Right renal cortex interstitium (tissue), 3 donors: ENCODE results near the gene HOXA4. TPM values are rescaled to one million over a fixed set of nuclear protein-coding genes. Genes with fewer than 3 reads are reported as not detected.
A peak's percentile ranks its signal among the peaks of the same experiment; 100 is the strongest.

Source experiments
- DNase-seq, 3 donors: peaks; one replicate each; pipeline ENCODE4 v3.0.0-alpha.2; 2013; ENCODE audit warnings: low read depth in 3 of 3, low spot score in 2 of 3
- polyA plus RNA-seq, 3 donors: library from polyadenylated mRNA; unstranded; fragments of 120-200 nt; gene quantifications; one replicate each; pipeline ENCODE4 v1.2.1, GENCODE V29; 2013; ENCODE audit not compliant: insufficient read length in 3 of 3

HOXA4 gene
- polyA plus RNA-seq, 3 donors = 15.7 to 22.5 (median 17.3) TPM

DNA sequence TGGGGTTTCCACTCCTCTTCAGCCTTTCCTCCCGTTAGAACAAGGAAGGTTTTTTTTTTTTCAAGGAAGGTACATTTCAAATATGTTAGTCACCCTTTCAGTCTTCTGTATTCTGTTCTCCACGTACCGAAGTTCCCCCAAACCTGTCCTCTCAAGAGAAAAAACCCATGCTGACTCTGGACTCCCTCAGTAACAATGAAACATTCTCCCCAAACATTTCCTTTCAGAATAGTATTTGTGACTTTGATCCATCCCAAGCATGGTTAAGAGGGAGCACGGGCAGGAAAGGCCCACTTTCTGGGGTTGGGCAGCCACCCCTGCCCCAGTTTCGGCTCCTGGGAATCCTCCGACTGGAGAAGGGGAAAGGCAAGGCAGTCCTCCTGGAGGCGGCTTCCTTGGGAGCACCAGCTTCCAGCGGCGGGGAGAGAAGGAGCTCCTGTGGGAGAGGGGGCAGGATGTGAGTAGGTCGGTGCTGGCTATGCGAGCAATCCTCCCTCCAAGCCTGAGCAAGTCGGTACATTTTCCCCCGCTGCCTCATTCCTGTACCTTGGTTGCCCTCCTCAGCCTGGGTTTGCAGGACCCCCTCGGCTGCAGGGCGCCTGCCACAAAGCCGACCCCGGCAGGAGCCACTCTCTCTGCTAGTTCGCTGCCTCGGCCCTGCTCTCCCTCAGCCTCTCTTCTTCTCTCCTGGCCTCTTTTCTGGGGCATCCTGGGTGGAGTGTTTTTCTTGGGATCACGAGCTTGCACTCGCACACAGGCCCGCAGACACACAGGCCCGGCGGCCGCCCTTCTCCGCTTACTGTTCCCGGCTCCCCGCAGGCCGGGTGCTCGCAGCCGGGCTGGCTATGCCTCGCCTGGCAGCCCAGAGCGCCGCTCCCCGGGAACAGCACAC lies 32.6 kb downstream of the HOXA4 start:
- no peak for DNase-seq

DNA sequence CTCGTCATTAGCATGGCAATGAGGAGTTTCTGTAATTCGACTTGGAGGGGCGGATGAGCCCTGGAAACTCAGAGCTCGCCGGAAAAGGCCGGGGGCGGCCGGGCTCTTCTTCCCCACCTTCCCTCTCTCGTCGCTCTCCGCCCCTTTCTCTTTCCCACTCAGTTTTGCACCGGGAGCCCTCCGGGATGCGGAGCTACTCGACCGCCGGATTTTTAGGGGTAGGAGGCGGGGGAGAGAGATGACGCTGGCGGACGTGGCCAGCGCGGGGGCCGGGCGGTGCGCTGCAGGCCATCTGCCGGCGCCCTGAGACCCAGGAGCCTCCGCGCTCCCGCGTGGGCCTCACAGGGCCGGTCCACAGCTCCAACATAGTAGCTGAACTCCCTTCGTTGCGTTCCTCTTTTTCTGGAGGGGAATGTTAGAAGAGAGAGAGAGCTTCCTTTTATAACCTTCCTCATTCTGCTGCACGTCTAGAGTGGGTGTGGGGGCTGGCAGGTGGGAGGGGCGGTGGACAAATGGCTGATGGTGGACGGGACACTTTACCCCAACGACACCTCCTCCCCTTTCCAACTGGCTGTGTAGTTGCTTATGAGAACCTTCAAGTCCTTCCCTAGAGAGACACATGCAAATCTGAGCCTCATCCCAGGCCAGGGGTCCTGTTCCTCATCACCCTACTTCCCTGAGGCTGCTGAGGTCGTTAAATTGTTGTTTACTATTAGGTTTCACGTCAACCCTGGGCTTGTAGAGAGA lies 33.6 kb downstream of the HOXA4 start:
- DNase-seq = peak; percentile 23 to 46 (median 37)

DNA sequence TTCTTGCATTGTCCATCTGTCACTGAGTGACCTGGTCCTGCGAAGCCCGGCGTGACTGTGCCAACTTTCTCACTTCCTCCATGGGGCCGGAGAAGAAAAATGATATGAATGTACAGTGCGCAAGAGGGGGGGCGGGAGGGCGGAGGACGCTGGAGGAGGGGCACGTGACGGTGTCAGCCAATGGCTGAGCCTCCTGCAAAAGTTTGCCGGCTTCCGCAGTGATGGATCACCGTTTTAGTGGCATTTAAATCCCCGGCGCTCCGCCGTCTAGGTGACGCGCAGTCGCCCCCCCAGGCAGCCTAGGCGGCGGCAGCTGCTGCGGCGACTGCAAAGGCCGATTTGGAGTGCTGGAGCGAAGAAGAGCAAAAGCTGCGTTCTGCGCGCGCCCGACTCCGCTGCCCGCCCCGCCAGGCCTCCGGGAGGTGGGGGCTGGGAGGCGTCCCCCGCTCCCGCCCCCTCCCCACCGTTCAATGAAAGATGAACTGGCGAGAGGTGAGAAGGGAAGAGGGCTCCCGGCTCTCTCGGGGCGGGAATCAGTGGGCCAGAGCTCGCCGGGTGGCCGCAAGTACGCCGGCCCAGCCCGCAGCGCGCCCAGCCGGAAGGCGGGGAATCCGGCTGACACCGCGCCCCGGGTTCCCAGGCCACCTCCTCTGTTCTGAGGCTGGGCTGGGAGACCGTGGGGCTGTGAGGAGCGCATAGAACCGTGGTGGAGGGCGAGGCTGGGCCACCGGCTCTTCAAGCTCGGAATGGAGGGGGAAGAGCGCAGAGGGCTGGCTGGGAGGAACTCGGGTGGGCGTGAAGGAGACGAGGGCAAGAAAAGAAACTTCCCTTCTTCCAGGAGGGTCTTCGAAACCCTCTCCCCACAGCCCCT lies 34.4 kb downstream of the HOXA4 start, which contains the start of gene HOXA1:
TSS of gene HOXA1 (minus strand) at position 104 of the 871 bp plus-strand sequence. CDS start at position 16, 88 bp downstream.
- DNase-seq = peak; percentile 70 to 86 (median 85)

DNA sequence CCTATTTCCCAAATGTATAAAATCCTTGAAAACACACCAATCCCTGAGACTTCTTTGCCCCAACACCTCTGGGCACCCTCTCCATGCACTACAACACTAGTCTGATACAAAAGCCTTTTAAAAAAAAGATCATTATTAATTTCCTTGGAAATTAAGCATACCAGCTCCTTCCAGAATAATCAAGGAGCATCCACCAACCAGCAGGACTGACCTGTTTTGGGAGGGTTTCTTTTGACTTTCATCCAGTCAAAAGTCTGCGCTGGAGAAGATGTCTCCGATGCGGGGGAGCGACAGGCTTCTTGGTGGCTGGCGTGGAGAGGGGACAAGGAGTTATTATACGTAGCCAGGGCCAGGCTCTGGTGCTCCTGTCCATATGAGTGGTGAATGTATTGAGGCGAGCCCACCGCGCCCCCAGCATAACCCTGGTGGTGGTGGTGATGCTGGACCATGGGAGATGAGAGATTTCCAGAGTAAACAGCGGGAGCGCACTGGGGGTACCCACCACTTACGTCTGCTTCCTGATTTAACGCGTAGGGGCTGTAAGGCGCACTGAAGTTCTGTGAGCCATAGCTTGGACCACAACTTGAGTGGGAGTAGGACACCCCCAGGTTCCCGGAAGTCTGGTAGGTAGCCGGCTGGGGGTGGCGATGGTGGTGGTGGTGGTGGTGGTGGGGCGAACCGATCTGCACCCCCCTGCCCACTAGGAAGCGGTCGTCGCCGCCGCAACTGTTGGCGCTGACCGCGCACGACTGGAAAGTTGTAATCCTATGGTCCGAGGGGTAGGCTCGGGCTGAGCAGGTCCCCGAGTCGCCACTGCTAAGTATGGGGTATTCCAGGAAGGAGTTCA lies 35.3 kb downstream of the HOXA4 start:
- no peak for DNase-seq

DNA sequence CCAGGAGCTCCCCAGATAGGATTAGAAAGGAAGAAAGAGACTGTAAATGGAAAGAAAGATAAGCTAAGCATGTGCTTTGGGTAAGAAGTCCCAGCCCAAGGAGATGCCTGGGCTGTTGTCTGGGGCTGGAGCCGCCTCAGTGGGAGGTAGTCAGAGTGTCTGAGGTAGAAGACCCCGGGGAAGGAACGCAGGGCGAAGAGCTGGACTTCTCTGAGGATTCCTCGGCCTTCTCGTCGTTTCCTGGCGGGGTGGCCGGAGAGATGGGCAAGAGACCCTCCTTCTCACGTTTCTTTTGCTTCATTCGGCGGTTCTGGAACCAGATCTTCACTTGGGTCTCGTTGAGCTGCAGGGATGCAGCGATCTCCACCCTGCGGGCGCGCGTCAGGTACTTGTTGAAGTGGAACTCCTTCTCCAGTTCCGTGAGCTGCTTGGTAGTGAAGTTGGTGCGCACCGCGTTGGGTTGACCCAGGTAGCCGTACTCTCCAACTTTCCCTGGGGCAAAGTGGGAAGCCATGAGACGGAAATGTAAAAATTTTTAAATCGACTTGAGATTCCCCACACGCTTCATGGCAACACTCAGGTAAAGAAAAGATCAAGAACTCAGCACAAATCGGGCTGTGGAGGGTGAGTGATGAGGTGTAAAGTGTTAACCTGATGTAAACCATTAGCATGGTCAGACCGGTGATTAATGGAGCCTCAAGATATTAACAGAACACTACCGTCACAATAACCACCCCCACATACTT lies 36.1 kb downstream of the HOXA4 start:
- DNase-seq = no peak

DNA sequence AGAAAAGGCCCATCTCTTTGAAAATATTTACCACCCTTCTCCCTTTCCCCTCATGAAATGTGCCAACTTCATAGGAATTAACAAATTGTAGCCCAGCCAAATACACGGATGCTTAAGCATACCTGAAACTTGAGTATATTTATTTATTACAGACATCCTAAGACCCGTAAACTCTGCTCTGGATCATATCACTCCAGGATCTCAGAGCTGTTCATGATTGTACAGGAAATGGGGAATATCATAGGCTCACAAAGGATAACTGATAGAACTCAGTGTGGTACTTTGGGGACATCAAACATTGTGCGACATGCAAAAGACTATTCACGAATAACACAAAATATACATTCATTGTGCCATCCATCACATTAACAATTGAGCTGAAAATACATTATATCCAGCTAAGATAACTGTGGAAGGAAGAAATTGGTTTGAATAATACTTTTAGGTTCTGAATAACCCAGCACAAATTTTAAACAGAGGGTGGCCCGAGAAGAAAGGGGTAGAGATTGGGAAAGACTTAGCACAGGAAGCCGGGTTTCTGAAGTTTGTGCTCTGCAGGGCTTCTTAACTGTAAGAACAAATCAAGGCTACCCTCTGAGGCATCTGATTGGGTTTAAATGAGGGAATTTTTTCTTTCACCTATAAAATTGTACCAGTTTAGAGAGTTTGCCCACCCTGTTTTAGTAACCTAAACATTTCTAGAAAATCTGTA lies 37.2 kb downstream of the HOXA4 start:
- DNase-seq = no peak

DNA sequence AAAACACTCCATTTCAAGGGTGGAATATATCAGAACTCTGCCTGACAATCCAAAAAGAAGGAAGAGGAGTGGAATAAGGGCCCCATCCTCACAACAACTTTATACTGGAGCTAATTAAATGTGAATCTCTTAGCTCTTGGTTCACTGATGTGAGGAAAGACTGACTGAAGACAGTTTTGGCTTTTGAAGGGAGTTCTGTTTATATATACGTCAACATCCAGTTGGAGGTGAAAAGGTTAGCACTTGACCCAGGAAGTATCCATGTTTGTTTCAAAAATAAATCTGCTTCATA lies 37.8 kb downstream of the HOXA4 start:
- no peak for DNase-seq

DNA sequence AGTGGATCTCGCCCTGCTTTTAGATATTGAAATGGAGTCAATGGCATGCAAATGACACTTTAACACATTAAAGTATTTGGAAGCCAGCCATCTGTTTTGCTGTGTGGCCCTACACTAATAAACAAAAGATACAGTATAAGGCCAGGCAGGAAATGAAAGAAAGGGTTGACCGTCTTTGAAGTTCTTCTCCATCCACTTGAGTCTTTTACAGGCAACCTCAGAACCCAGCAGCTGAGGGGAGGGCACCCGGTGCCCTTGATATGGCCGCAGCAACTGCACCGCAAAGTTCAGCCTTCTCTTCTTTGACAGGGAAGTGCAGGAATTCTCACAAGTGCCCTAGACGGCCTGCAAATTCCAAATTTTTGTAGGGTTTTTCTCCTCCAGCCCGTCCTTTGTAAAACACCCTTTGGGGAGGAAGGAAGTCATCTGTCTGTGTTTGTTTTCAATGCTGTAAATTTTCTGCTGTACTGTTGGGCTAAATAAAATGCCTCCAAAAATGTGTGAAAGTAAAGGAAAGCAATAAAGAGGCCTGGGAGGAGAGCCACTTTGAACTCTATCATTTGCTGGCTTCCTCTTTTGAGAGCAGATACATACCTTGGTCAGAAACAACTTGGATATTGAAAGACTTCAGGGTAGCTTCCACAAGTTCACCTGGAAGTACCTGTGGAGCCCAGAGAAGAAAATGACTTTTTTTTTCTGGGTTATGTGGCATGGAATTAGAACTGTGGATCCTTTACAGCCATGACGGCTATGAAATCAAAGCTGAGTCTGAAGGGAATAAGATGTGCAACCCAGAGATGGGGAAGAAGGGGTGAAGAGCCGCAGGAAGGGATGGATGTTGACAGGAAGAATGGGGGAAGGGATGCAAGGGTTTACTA lies 38.4 kb downstream of the HOXA4 start:
- peak in 2 of 3 donors; percentile 41 to 61 for DNase-seq

DNA sequence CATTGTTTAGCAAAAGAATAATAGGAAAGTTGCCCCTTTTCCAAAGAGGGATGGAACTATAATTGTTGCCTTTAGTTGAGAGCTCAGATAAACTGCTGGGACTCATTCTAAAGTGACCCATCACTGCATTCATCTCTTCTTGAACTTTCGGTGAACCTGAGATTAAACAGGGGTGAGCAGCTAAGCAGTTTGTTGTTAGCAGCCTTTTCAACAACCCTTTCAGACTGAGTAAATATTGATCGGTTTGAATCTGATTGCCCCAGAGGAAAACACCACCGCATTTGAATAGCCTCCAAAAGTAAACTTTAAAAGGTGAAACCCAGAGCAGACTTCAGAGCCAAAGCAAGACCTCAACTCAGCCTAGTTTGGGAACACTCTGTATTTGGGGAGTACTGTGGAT lies 39.5 kb downstream of the HOXA4 start:
- no peak for DNase-seq

DNA sequence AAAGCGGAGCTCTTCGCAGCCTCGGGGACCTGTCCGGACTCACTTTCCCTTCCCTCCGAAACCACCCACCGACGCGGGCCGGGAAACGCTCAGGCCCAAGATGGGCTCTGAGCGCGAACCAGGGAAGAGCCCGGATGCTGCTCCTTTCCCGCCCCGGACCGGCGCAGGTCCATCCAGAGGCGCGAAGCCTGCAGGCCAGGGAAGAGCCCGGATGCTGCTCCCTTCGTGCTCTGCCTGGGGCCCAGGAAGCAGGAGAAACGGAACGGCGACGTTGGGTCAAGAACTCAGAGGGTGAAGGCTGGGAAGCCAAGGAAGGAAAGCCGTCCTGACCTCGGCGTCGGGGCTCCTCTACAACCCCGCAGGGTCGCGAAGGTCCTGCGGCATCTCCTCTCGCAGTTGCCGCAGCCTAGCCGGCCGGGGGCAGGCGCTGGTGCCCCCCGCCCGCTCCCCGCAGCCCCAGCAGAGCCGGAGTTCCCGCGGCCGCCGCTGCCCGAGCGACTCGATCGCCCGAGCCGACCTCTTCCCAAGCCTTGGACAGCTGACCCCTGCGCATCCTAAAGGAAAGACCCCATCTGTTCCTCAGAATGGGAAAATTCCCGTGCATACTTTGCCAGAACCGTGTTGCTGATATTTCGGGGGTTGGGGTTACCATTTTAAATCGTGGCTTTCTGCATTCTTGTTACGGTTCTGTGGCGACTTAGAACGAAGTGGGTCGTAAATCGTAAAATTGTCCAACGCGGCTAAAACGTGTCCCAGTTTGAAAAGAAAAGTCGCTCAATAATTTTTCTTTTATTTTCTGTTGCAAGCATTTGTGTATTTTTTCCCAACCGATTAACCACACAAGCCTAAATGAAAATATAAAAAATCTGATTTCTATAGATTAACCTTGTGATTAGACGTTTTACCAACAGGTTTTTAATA lies 42.3 kb downstream of the HOXA4 start:
- no peak for DNase-seq

DNA sequence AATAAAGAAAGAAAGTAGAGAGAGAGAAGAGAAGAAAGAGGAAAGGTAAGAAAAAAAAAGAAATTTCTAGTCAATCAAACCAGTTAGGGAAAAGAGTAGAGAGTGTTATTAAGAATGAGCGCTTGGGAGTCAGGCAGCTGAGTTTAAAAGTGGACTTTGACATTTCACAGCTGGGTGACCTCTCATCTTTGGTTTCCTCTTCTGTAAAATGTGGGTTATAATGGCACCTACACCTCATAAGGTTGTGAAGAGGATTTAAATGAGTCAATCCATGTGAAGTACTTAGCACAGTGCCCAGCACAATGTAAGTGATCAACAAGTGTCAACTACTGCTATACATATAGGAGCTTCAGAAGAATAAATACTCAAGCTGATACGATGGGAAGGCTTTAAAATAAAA lies 46.9 kb downstream of the HOXA4 start:
- no peak for DNase-seq

DNA sequence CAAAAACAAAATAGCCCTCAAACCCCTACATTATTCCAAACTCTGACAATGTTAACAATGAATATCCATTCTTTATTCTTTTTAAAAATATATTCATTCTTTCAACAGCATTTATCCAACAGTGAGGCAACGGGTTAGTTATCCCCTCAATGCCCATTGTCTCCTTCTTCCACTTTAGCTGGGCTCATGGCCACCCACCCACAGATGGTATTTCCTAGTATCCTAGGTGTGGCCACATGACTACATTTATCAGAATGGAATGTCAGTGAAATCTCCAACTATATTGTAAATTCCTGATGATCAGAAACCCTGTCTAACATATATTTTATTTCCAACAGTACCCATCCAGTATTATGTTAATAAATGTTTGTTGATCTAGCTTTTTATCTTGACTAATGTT lies 48.4 kb downstream of the HOXA4 start:
- DNase-seq = no peak

DNA sequence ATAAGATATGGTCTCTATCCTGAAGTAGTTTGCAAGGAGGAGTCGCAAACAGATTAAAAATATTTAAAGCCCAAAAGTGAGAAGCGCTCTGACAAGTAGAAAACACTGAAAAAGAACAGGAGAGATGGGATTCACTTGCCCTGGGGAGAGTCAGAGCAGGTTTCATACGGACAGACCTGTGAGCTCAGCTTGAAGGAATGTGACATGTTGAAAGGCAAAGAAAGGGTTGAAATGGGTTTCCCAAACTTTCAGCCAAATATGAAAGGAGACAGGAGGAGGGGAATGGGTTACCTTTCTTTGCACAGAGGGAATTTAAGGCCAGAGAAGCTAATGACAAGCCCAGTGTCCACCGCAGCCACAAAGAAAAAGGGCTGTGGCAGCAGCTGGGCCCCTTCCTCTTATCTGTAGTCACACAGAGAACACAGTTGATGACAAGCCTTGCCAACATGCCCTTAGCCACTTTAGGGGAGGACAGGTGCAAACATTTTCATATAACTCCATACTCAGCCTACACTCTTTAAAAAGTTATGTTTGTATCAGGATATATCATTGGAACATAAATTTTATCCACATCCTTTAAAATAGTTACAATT lies 49.6 kb downstream of the HOXA4 start:
- no peak for DNase-seq

DNA sequence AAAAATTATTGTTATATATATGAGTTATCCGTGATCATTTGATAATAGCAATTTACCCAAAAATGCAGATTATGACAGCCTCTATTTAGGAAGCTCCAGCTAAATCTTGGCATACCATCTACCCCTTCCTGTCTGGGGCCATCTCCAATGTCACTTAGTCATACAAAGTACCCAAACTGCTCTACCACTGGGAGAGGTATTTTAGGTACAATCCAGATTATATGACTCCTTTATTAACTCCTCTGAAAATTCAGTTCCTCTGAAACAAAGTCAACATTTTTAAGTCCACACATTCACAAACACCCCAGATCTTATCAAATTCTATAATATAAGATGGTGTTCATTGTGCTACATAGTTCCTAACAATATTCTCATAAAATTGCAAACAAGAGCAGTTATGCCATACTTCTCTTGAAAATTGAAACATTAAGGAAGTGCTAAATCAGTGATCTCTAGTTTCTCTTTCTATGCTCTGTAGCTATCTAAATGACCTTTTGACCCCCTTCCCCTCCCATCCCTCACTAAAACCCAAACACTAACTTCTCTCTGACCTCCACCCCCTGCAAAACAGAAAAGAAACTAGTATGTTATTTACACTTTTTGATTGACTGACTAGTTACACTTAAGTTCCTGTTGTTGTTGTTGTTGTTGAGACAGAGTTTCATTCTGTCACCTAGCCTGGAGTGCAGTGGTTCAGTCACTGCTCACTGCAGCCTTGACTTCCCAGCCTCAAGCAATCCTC lies 51.2 kb downstream of the HOXA4 start:
- no peak for DNase-seq

DNA sequence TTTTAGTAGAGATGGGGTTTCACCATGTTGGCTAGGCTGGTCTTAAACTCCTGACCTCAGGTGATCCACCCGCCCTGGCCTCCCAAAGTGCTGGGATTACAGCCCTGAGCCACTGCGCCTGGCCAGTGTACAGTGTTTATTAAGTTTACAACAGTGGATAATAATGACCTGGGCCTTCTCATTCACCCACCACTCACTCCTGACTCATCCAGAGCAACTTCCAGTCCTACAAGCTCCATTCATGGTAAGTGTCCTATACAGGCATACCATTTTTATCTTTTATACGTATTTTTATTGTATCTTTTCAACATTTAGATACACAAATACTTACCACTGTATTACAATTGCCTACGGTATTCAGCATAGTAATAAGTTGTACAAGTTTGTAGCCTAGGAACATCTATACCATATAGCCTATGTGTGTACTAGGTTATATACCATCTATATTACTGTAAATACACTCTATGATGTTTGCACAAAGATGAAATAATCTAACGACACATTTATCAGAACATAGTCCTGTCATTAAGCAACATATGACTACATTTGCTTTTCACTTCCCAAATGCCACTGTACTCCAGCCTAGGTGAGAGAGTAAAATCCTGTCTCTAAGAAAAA lies 51.8 kb downstream of the HOXA4 start:
- no peak for DNase-seq
